Measurements from ENCODE around the gene RILPL1. TPM values are rescaled to one million over a fixed set of nuclear protein-coding genes. Genes with fewer than 3 reads are reported as not detected.

RILPL1 gene
- total and polyA plus RNA-seq, 4 donors = 1.3 to 2.7 (median 2.1) TPM

- H3K9me3 ChIP-seq (ENCODE audit: control insufficient read depth in 4 of 4, low read length in 3 of 4) = no peaks in the 10 kb centered on the region
- no peaks in the 10 kb centered on the region for H3K27me3 ChIP-seq (ENCODE audit: control insufficient read depth in 4 of 4, insufficient read depth in 4 of 4, low read length in 3 of 4)
- H3K9ac ChIP-seq (ENCODE audit: low read depth in 1 of 2, low read length in 2 of 2) = no peak overlapping the region
- peaks cover 0 to 2% (median 0%) of the 10 kb centered on the region in 4 donors for H3K36me3 ChIP-seq (ENCODE audit: control insufficient read depth in 4 of 4, insufficient read depth in 3 of 4, low read depth in 1 of 4, low read length in 3 of 4)
- H3K27ac ChIP-seq (ENCODE audit: low read depth in 1 of 2, low read length in 2 of 2) = no peak overlapping the region
- DNase-seq (ENCODE audit: low spot score) = no peak
- TF ChIP-seq RXRA (IDR thresholded peaks at IDR 0.05) (no peak), SP1 (IDR thresholded peaks at IDR 0.05) (no peak)
- H3K4me1 ChIP-seq (ENCODE audit: control insufficient read depth in 4 of 4, insufficient read depth in 4 of 4, low read length in 3 of 4) = peaks cover 4 to 14% (median 12%) of the 10 kb centered on the region in 4 donors
- no peak overlapping the region for H3K4me3 ChIP-seq (ENCODE audit: low read depth in 1 of 3, low read length in 3 of 3)
- 88% methylated on average over 3 of the region's 3 CpGs for WGBS
These were observed 44.7 kb upstream of the RILPL1 start for GRCh38 chr12:123578243-123578642.

GRCh38 chr12:123576611-123577010, 43.1 kb upstream of the RILPL1 start:
- H3K27ac ChIP-seq (ENCODE audit: low read depth in 1 of 2, low read length in 2 of 2) = no peak overlapping the region
- H3K9ac ChIP-seq (ENCODE audit: low read depth in 1 of 2, low read length in 2 of 2) = no peak overlapping the region
- H3K9me3 ChIP-seq (ENCODE audit: control insufficient read depth in 4 of 4, low read length in 3 of 4) = no peaks in the 10 kb centered on the region
- peaks cover 0 to 2% (median 0%) of the 10 kb centered on the region in 4 donors for H3K36me3 ChIP-seq (ENCODE audit: control insufficient read depth in 4 of 4, insufficient read depth in 3 of 4, low read depth in 1 of 4, low read length in 3 of 4)
- WGBS = 97% methylated on average over 1 of the region's 1 CpG
- TF ChIP-seq RXRA (IDR thresholded peaks at IDR 0.05) (no peak), ZBTB33 (IDR thresholded peaks at IDR 0.05) (no peak), HNF4G (IDR thresholded peaks at IDR 0.05) (no peak), SP1 (IDR thresholded peaks at IDR 0.05) (no peak), HNF4A (conservative IDR thresholded peaks at IDR 0.05) (no peak), RAD21 (IDR thresholded peaks at IDR 0.05) (no peak), FOXA1 (IDR thresholded peaks at IDR 0.05) (no peak), TAF1 (conservative IDR thresholded peaks at IDR 0.05) (no peak), CTCF (IDR thresholded peaks at IDR 0.05; ENCODE audit: low read depth, low read length, missing input control) (no peak), MAX (IDR thresholded peaks at IDR 0.05) (no peak)
- H3K27me3 ChIP-seq (ENCODE audit: control insufficient read depth in 4 of 4, insufficient read depth in 4 of 4, low read length in 3 of 4) = no peaks in the 10 kb centered on the region
- no peak overlapping the region for H3K4me3 ChIP-seq (ENCODE audit: low read depth in 1 of 3, low read length in 3 of 3)
- no peaks in the 10 kb centered on the region for H3K4me1 ChIP-seq (ENCODE audit: control insufficient read depth in 4 of 4, insufficient read depth in 4 of 4, low read length in 3 of 4)
- DNase-seq (ENCODE audit: low spot score) = no peak

- H3K27me3 ChIP-seq (ENCODE audit: control insufficient read depth in 4 of 4, insufficient read depth in 4 of 4, low read length in 3 of 4) = no peaks in the 10 kb centered on the region
- no peak for DNase-seq (ENCODE audit: low spot score)
- no peak overlapping the region for H3K27ac ChIP-seq (ENCODE audit: low read depth in 1 of 2, low read length in 2 of 2)
- no peaks in the 10 kb centered on the region for H3K9me3 ChIP-seq (ENCODE audit: control insufficient read depth in 4 of 4, low read length in 3 of 4)
- WGBS = 36% methylated on average over 4 of the region's 4 CpGs
- H3K4me1 ChIP-seq (ENCODE audit: control insufficient read depth in 4 of 4, insufficient read depth in 4 of 4, low read length in 3 of 4) = no peaks in the 10 kb centered on the region
- no peak overlapping the region for H3K4me3 ChIP-seq (ENCODE audit: low read depth in 1 of 3, low read length in 3 of 3)
- H3K9ac ChIP-seq (ENCODE audit: low read depth in 1 of 2, low read length in 2 of 2) = no peak overlapping the region
- H3K36me3 ChIP-seq (ENCODE audit: control insufficient read depth in 4 of 4, insufficient read depth in 3 of 4, low read depth in 1 of 4, low read length in 3 of 4) = no peaks in the 10 kb centered on the region
- TF ChIP-seq CTCF (IDR thresholded peaks at IDR 0.05; ENCODE audit: low read depth, low read length, missing input control) (no peak), MAX (IDR thresholded peaks at IDR 0.05) (no peak), ZBTB33 (IDR thresholded peaks at IDR 0.05) (no peak), HNF4A (conservative IDR thresholded peaks at IDR 0.05) (no peak), JUND (IDR thresholded peaks at IDR 0.05) (no peak), FOXA1 (IDR thresholded peaks at IDR 0.05) (no peak), REST (IDR thresholded peaks at IDR 0.05) (no peak), RAD21 (IDR thresholded peaks at IDR 0.05) (no peak), NR2F2 (IDR thresholded peaks at IDR 0.05) (no peak), ATF3 (IDR thresholded peaks at IDR 0.05) (no peak)
These were observed 40.4 kb upstream of the RILPL1 start for GRCh38 chr12:123573870-123574269.
